Measurements from ENCODE around the gene INTS15.

Gene INTS15

GRCh38 chr7:6588566-6588965 lies 1.3 kb upstream of the INTS15 start:
- in situ Hi-C loops (cut with MboI; ENCODE audit: low pct_unique_long_range_greater_than_20kb, low sequenced_read_pairs, unreplicated experiment), result loop anchor here (25.0 kb wide), 1 partner anchor 249 kb away; the partner anchor contains the start of gene CCZ1B
- TF ChIP-seq CTCF (IDR thresholded peaks at IDR 0.05; ENCODE audit: extremely low read depth, insufficient read depth, missing control alignments), result no peak
- DNase-seq (ENCODE audit: low spot score), result no peak

GRCh38 chr7:6589151-6589828 lies 531 bp upstream of the INTS15 start:
- in situ Hi-C loops (cut with MboI; ENCODE audit: low pct_unique_long_range_greater_than_20kb, low sequenced_read_pairs, unreplicated experiment), result loop anchor here (25.0 kb wide), 1 partner anchor 248 kb away; the partner anchor contains the start of gene CCZ1B
- DNase-seq (ENCODE audit: low spot score), result no peak
- no peak for TF ChIP-seq CTCF (IDR thresholded peaks at IDR 0.05; ENCODE audit: extremely low read depth, insufficient read depth, missing control alignments)

- in situ Hi-C loops (cut with MboI; ENCODE audit: low pct_unique_long_range_greater_than_20kb, low sequenced_read_pairs, unreplicated experiment), result loop anchor here (25.0 kb wide), 1 partner anchor 247 kb away; the partner anchor contains the start of gene CCZ1B
- no peak for DNase-seq (ENCODE audit: low spot score)
- no peak for TF ChIP-seq CTCF (IDR thresholded peaks at IDR 0.05; ENCODE audit: extremely low read depth, insufficient read depth, missing control alignments)
These were observed 857 bp downstream of the INTS15 start for GRCh38 chr7:6590645-6591110.

GRCh38 chr7:6600093-6600492 lies 10.3 kb downstream of the INTS15 start:
- TF ChIP-seq CTCF (IDR thresholded peaks at IDR 0.05; ENCODE audit: extremely low read depth, insufficient read depth, missing control alignments), result no peak
- no peak for DNase-seq (ENCODE audit: low spot score)
- in situ Hi-C loops (cut with MboI; ENCODE audit: low pct_unique_long_range_greater_than_20kb, low sequenced_read_pairs, unreplicated experiment), result no loop called here

GRCh38 chr7:6604458-6604857 lies 14.6 kb downstream of the INTS15 start:
- no peak for TF ChIP-seq CTCF (IDR thresholded peaks at IDR 0.05; ENCODE audit: extremely low read depth, insufficient read depth, missing control alignments)

GRCh38 chr7:6606866-6607583 lies 17.2 kb downstream of the INTS15 start:
- DNase-seq (ENCODE audit: low spot score), result peak; percentile 11
- no peak for TF ChIP-seq CTCF (IDR thresholded peaks at IDR 0.05; ENCODE audit: extremely low read depth, insufficient read depth, missing control alignments)
- in situ Hi-C loops (cut with MboI; ENCODE audit: low pct_unique_long_range_greater_than_20kb, low sequenced_read_pairs, unreplicated experiment), result no loop called here

More at GRCh38 chr7:6604458-6604857, 14.6 kb downstream of the INTS15 start:
- in situ Hi-C loops (cut with MboI; ENCODE audit: low pct_unique_long_range_greater_than_20kb, low sequenced_read_pairs, unreplicated experiment), result no loop called here
- DNase-seq (ENCODE audit: low spot score), result no peak
